Measurements from ENCODE around the gene MTFP1. TPM values are rescaled to one million over a fixed set of nuclear protein-coding genes. Genes with fewer than 3 reads are reported as not detected.

MTFP1 gene
- polyA plus RNA-seq (ENCODE audit: insufficient read length in 10 of 10): 1 to 10 TPM; 4.1 to 8.5 (median 5.6) TPM
- long read RNA-seq, donor 1, partial matches to known transcripts: 0 of 3 reads
- long read RNA-seq, donor 1, other reads (novel, unspliced or antisense): 0 of 3 reads
- long read RNA-seq, donor 2, partial matches to known transcripts: 0 of 3 reads
- long read RNA-seq, donor 2, other reads (novel, unspliced or antisense): 0 of 3 reads
- long read RNA-seq, donor 3: 0 reads
- long read RNA-seq, donor 4: 0 reads
- long read RNA-seq, donor 5, transcript MTFP1-201 (4 exons, 1,370 nt): major isoform, 7 of 8 reads
- long read RNA-seq, donor 5, partial matches to known transcripts: 0 of 8 reads
- long read RNA-seq, donor 5, other reads (novel, unspliced or antisense): 0 of 8 reads
- long read RNA-seq, donor 6, transcript MTFP1-201 (4 exons, 1,370 nt): major isoform, 7 of 10 reads
- long read RNA-seq, donor 6, partial matches to known transcripts: 0 of 10 reads
- long read RNA-seq, donor 6, other reads (novel, unspliced or antisense): 0 of 10 reads
- long read RNA-seq, donor 7, partial matches to known transcripts: 0 of 2 reads
- long read RNA-seq, donor 7, other reads (novel, unspliced or antisense): 0 of 2 reads
- long read RNA-seq, donor 8, partial matches to known transcripts: 0 of 1 reads
- long read RNA-seq, donor 8, other reads (novel, unspliced or antisense): 0 of 1 reads
- long read RNA-seq, donor 9, partial matches to known transcripts: 0 of 2 reads
- long read RNA-seq, donor 9, other reads (novel, unspliced or antisense): 0 of 2 reads

- DNase-seq: peak; percentile 46 to 89 (median 68)
These were observed at the start of gene MTFP1 for GRCh38 chr22:30425616-30426387. TSS of gene MTFP1 (plus strand) at chr22:30425768. CDS start at chr22:30425880, 112 bp downstream.

GRCh38 chr22:30380011-30380410 is 45.6 kb upstream of the MTFP1 start:
- no peak for DNase-seq

- no peak for DNase-seq
These were observed 44.3 kb upstream of the MTFP1 start for GRCh38 chr22:30381264-30381663.

- no peak for DNase-seq
These were observed 43.2 kb upstream of the MTFP1 start for GRCh38 chr22:30382340-30382739.

- DNase-seq: no peak
These were observed 42.5 kb upstream of the MTFP1 start for GRCh38 chr22:30383061-30383460.

- DNase-seq: no peak
These were observed 39.6 kb upstream of the MTFP1 start for GRCh38 chr22:30385942-30386341.

- DNase-seq: no peak
These were observed 39.0 kb upstream of the MTFP1 start for GRCh38 chr22:30386608-30386959.

- DNase-seq: peak; percentile 81 to 93 (median 90)
These were observed 38.4 kb upstream of the MTFP1 start, which contains the start of gene RNF215 for GRCh38 chr22:30386960-30387827. TSS of gene RNF215 (minus strand) at chr22:30387411. CDS start at chr22:30387313, 98 bp downstream.

GRCh38 chr22:30390974-30391691 is 34.4 kb upstream of the MTFP1 start:
- peak in 2 of 3 donors; percentile 36 to 45 for DNase-seq

GRCh38 chr22:30392661-30393321 is 32.8 kb upstream of the MTFP1 start:
- no peak for DNase-seq

- DNase-seq: no peak
These were observed 32.3 kb upstream of the MTFP1 start for GRCh38 chr22:30393322-30393680.

- no peak for DNase-seq
These were observed 31.7 kb upstream of the MTFP1 start for GRCh38 chr22:30393885-30394284.

- DNase-seq: peak; percentile 31 to 77 (median 45)
These were observed 28.5 kb upstream of the MTFP1 start, which contains the start of gene SEC14L2 for GRCh38 chr22:30396871-30397655. TSS of gene SEC14L2 (plus strand) at chr22:30397018. CDS start at chr22:30397117, 99 bp downstream.

- DNase-seq: peak in 1 of 3 donors; percentile 34
These were observed 27.6 kb upstream of the MTFP1 start for GRCh38 chr22:30397656-30398635.

- DNase-seq: no peak
These were observed 26.6 kb upstream of the MTFP1 start for GRCh38 chr22:30398685-30399680.

- no peak for DNase-seq
These were observed 25.9 kb upstream of the MTFP1 start for GRCh38 chr22:30399718-30400117.

Data from muscle of back (tissue), 13 donors.